Uterus (tissue), 2 donors: ENCODE data around the gene VANGL2.

ENCODE experiments used
- POLR2A ChIP-seq, 2 donors: fragments of 450-650 bp; IDR thresholded peaks; one replicate each; pipeline ENCODE4 v1.6.1; 2016; ENCODE audit warnings: antibody characterized with exemption in 2 of 2, mild to moderate bottlenecking in 1 of 2, moderate library complexity in 1 of 2
- TF ChIP-seq, protein P1 (sequence below), 4 experiments: fragments of 200-600 bp in 2 of 4; fragments of 450-650 bp in 2 of 4; sonication (generic) in 2 of 4; IDR thresholded peaks; one replicate each; pipeline ENCODE4 v1.5.1; 2016 to 2019; ENCODE audit warnings: antibody characterized with exemption in 4 of 4, mild to moderate bottlenecking in 2 of 4, moderate library complexity in 1 of 4

DNA sequence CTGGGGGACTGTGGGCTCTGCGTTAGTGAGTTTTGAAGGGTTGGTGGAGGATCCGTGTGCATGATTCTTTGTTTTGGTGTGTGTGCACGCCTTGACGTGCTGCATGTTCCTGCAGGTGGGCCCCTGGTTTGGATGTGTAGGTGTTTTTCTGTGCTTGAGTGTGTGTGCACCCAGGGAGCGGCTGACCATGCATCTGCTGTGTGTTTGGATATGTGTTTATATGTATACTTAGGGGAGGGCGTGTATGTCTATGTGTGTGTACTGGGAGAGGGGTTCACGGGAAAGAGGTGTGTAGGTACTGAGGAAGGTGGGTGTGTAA lies 1.1 kb downstream of the VANGL2 start:
- TF ChIP-seq, protein P1, sequence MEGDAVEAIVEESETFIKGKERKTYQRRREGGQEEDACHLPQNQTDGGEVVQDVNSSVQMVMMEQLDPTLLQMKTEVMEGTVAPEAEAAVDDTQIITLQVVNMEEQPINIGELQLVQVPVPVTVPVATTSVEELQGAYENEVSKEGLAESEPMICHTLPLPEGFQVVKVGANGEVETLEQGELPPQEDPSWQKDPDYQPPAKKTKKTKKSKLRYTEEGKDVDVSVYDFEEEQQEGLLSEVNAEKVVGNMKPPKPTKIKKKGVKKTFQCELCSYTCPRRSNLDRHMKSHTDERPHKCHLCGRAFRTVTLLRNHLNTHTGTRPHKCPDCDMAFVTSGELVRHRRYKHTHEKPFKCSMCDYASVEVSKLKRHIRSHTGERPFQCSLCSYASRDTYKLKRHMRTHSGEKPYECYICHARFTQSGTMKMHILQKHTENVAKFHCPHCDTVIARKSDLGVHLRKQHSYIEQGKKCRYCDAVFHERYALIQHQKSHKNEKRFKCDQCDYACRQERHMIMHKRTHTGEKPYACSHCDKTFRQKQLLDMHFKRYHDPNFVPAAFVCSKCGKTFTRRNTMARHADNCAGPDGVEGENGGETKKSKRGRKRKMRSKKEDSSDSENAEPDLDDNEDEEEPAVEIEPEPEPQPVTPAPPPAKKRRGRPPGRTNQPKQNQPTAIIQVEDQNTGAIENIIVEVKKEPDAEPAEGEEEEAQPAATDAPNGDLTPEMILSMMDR (IDR thresholded peaks at IDR 0.05) = no peak
- TF ChIP-seq POLR2A (IDR thresholded peaks at IDR 0.05) = no peak
